22Rv1 (cell line): ENCODE measurements around the gene CCDC137.
A peak's percentile ranks its signal among the peaks of the same experiment; 100 is the strongest.

Experiments
- H3K27ac ChIP-seq: fragments of 450-650 bp; 2 replicates; pipeline ENCODE4 v1.5.1; 2017
- ZFX ChIP-seq: fragments of 450-650 bp; IDR thresholded peaks from 2 replicates; pipeline ENCODE4 v1.6.1; 2017; ENCODE audit warnings: antibody characterized with exemption, borderline replicate concordance
- TF ChIP-seq, protein P1 (sequence below): fragments of 450-650 bp; IDR thresholded peaks from 2 replicates; pipeline ENCODE4 v1.5.1; 2017; ENCODE audit warnings: mild to moderate bottlenecking

Gene CCDC137

DNA sequence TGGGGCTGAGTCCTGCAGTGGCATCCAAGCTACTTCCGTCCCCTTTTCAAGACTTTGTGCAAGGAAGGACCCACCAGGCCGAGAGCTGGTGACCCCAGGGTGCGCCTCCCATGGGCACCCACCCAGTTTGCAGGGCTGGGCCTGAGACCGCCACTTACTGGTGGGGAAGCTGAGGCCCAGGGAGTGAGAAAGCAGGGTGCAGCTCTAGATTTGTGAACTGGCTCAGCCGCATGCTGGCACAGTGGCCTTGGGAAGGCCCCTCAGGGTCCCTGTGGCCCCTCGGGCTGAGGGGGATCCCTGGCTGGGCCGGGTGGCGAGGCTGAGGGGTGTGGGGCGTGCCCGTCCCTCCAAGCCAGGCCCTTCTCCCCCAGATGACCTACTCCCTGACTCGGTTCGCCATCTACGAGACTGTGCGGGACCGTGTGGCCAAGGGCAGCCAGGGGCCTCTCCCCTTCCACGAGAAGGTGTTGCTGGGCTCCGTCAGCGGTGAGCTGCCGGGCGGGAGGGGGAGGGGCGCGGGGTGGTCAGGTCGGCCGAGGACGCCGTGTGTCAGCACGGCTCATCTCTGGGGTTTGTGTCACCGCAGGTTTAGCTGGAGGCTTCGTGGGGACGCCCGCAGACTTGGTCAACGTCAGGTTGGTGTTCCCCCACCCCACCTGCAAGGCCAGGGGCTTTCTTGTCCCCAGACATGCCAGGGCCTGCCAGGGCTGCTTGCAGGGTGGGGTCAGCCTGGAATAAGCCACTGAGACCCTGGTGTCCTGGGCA is 48.8 kb downstream of the CCDC137 start:
- TF ChIP-seq, protein P1, sequence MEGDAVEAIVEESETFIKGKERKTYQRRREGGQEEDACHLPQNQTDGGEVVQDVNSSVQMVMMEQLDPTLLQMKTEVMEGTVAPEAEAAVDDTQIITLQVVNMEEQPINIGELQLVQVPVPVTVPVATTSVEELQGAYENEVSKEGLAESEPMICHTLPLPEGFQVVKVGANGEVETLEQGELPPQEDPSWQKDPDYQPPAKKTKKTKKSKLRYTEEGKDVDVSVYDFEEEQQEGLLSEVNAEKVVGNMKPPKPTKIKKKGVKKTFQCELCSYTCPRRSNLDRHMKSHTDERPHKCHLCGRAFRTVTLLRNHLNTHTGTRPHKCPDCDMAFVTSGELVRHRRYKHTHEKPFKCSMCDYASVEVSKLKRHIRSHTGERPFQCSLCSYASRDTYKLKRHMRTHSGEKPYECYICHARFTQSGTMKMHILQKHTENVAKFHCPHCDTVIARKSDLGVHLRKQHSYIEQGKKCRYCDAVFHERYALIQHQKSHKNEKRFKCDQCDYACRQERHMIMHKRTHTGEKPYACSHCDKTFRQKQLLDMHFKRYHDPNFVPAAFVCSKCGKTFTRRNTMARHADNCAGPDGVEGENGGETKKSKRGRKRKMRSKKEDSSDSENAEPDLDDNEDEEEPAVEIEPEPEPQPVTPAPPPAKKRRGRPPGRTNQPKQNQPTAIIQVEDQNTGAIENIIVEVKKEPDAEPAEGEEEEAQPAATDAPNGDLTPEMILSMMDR = no peak
- TF ChIP-seq ZFX = no peak
- H3K27ac ChIP-seq = no peak overlapping the region; the same call in 1 of the 2 replicates

DNA sequence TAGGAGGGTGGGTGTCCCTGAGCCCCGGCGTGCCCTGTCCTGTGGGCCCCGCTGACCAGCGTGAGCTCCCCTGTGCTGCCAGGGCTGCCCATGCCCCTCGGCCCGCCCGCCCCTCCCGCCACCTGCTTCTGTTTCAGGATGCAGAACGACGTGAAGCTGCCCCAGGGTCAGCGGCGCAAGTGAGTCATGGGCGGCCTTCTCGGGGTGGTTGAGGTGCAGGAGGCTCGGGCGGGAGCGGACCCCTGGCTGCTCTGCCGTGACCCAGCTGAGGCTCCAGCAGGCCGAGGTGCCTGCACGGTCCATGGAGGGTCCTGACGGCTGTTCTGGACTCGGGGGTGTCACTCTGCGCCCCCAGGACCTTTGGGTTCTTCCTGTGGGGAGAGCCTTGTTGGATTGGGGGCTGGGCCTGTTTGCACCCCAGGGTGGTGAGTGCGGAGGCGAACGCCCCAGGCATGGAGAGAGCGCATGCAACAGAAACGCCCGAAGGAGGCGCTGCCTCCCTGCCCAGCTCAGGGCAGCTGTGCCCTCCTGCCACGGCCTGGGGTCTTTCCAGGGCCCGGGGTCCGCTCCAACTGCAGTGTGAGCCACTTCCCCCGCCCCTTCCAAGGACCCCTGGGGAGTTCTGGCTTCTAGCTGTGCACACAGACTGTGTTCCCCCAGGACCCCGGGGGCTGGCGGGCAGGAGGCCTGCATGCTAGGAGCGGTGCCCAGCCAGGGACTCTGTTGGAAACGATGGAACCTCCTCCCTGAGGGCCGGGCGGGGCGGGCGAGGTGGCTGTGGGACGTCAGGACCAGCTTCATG is 49.5 kb downstream of the CCDC137 start:
- no peak overlapping the region for H3K27ac ChIP-seq
- TF ChIP-seq ZFX = no peak
- TF ChIP-seq, protein P1 = no peak

DNA sequence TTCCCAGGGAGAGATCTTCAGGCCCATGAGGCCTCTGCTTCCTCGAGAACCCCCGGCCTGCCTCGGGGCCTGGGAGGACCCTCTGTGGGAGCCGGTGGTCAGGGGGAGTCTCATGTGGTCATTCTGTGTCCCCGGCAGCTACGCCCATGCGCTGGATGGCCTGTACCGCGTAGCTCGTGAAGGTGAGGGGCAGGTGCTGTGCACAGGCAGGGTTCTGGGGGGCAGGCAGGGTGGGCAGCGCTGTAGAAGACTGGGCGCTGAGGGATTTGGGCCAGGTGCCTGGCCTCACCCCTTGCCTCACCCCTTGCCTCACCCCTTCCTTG is 50.1 kb downstream of the CCDC137 start:
- TF ChIP-seq ZFX = no peak
- TF ChIP-seq, protein P1 = no peak
- no peak overlapping the region for H3K27ac ChIP-seq

DNA sequence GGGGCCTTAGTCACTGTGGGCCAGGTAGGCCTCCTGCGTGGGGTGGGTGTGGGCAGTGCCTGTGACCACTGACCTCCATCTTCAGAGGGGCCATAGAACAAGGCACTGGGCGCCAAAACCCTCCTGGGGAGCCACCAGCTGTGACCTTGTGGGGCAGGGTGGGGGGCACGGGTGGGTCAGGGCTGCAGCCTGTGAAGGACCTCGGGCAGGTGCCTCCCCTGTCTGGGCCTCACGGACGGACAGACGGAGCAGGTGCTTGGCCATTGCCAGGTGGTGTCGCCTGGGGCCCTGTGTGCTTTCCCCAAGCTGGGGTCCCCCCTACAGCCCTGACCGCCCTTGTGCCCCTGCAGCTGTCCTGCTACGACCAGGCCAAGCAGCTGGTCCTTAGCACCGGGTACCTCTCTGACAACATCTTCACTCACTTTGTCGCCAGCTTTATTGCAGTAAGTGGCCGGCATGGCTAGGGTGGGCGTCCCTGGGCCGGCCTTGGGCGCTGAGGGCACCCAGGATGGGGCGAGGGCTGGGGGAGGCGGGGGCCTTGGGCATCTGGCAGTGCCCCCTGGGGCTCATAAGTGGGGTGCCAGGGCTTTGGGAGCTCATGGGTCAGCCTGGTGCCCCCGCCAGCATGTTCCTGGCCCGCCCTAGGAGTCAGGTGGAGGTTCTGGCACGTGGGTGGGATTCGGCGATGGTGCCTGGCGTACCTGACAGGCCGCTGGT is 50.7 kb downstream of the CCDC137 start:
- no peak for TF ChIP-seq ZFX
- TF ChIP-seq, protein P1 = no peak
- H3K27ac ChIP-seq = no peak overlapping the region

DNA sequence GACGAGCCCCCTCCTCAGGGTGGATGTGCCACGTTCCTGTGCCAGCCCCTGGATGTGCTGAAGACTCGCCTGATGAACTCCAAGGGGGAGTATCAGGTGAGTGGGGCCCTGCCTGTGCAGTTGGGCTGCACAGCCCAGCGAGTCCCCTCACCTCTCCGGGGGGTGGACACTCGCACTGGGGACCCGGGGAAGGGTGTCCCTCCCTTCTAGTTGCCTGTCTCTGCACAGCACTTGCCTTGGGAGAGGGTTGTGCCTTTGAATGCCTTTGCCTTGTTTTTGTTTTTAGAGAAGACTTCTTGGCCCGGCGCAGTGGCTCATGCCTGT is 51.2 kb downstream of the CCDC137 start:
- no peak for TF ChIP-seq ZFX
- TF ChIP-seq, protein P1 = no peak
- H3K27ac ChIP-seq = no peak overlapping the region

DNA sequence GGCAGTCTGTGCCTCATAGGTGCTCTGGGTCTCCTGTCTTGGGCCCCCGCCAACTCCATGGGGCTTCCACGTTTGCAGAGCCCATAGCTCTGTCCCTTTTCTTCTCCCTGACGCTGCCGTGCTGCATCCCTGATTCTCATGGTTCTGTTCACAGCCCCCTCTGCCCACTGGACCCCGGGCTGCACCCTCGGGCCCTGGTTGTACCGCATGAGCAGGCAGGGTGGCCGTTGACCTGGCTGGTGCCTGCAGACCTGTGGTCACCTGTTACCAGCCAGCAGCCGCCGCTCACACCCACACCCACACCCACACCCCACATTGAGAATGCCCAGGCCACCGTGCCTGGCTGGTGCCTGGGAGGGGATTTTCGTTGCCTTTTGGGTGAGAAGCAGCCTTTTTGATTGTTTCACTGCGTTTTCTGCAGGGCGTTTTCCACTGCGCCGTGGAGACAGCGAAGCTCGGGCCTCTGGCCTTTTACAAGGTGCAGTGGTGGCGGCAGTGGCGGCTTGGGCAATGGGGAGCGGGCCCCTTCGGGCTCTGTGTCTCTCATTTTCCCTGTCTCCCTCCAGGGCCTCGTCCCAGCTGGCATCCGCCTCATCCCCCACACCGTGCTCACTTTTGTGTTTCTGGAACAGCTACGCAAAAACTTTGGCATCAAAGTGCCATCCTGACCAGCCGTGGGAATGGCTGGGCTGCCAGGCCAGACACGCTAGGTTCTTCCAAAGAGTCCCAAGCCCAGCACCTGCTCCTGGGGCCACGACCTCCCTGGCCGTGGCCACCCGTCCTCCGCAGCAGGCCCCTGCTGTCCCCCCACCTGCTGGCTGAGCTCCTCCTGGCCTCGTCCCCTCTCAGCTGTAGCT is 53.1 kb downstream of the CCDC137 start:
- TF ChIP-seq, protein P1 = no peak
- TF ChIP-seq ZFX = no peak
- H3K27ac ChIP-seq = peak overlapping the region; percentile 92
